ENCODE data around the gene SGMS1.
"Not testable (repeated sequence)": the region's sequence is repeated elsewhere in the genome, so short reads cannot be mapped to it uniquely, and the experiment has no call there.

SGMS1 gene

GRCh38 chr10:50426485-50426884, 197.3 kb downstream of the SGMS1 start:
- no peak overlapping the region for H3K27ac ChIP-seq
- TF ChIP-seq CTCF (IDR thresholded peaks at IDR 0.05) (no peak), ZFX (IDR thresholded peaks at IDR 0.05; ENCODE audit: borderline replicate concordance) (no peak)

- H3K27ac ChIP-seq = not testable (repeated sequence)
Observed at GRCh38 chr10:50425215-50425614, 198.5 kb downstream of the SGMS1 start.

- no peak for TF ChIP-seq ZFX (IDR thresholded peaks at IDR 0.05; ENCODE audit: borderline replicate concordance)
- TF ChIP-seq CTCF (IDR thresholded peaks at IDR 0.05) = no peak
- no peak overlapping the region for H3K27ac ChIP-seq
Observed at GRCh38 chr10:50423448-50423847, 200.3 kb downstream of the SGMS1 start.

GRCh38 chr10:50422259-50422658, 201.5 kb downstream of the SGMS1 start:
- no peak overlapping the region for H3K27ac ChIP-seq
- no peak for TF ChIP-seq CTCF (IDR thresholded peaks at IDR 0.05)
- no peak for TF ChIP-seq ZFX (IDR thresholded peaks at IDR 0.05; ENCODE audit: borderline replicate concordance)

- no peak overlapping the region for H3K27ac ChIP-seq
- peak; percentile 80 for TF ChIP-seq CTCF (IDR thresholded peaks at IDR 0.05)
- TF ChIP-seq ZFX (IDR thresholded peaks at IDR 0.05; ENCODE audit: borderline replicate concordance) = no peak
Observed at GRCh38 chr10:50421026-50421719, 202.6 kb downstream of the SGMS1 start.

- H3K27ac ChIP-seq = no peak overlapping the region
- no peak for TF ChIP-seq ZFX (IDR thresholded peaks at IDR 0.05; ENCODE audit: borderline replicate concordance)
- no peak for TF ChIP-seq CTCF (IDR thresholded peaks at IDR 0.05)
Observed at GRCh38 chr10:50420196-50420595, 203.6 kb downstream of the SGMS1 start.

- no peak overlapping the region for H3K27ac ChIP-seq
- TF ChIP-seq ZFX (IDR thresholded peaks at IDR 0.05; ENCODE audit: borderline replicate concordance) = no peak
- no peak for TF ChIP-seq CTCF (IDR thresholded peaks at IDR 0.05)
Observed at GRCh38 chr10:50419756-50420155, 204.0 kb downstream of the SGMS1 start.

- H3K27ac ChIP-seq = no peak overlapping the region
- TF ChIP-seq CTCF (IDR thresholded peaks at IDR 0.05) = no peak
- no peak for TF ChIP-seq ZFX (IDR thresholded peaks at IDR 0.05; ENCODE audit: borderline replicate concordance)
Observed at GRCh38 chr10:50419091-50419490, 204.7 kb downstream of the SGMS1 start.
